GM21717 (cell line): ENCODE data around the gene SFXN5.

ENCODE experiments used
- ATAC-seq: cut with Tn5 transposase; IDR thresholded peaks from one replicate; pipeline ENCODE4 v1.9.1; 2021; ENCODE audit warnings: mild to moderate bottlenecking, moderate library complexity; ENCODE audit not compliant: unreplicated experiment

Gene SFXN5

DNA sequence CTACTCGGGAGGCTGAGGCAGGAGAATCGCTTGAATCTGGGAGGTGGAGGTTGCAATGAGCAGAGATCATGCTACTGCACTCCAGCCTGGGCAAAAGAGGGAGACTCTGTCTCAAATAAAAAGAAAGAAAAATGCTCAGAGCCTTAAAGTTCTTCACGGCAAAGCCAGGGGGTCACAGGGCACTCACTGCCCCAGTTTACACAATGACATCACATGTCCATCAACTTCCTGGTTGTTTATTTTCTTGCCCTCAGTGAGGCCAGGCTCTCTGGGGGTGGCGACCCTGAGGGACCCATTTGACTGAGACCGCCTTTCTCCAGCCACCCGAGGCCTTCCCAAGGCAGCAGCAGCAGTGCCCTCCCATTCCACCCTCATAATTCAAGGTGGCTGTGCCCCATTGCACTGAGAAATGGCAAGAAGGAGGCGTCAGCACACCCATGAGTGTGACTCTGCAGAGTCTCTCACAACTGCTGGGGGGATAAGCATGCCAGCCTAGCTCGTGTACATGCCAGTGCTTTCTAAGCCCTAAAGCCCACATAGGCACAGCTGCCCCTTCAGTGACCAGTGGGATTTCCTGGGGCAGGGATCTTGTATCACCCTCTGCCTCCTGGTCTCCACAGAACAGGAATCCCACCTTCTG, 50.0 kb downstream of the SFXN5 start:
- ATAC-seq: no peak

DNA sequence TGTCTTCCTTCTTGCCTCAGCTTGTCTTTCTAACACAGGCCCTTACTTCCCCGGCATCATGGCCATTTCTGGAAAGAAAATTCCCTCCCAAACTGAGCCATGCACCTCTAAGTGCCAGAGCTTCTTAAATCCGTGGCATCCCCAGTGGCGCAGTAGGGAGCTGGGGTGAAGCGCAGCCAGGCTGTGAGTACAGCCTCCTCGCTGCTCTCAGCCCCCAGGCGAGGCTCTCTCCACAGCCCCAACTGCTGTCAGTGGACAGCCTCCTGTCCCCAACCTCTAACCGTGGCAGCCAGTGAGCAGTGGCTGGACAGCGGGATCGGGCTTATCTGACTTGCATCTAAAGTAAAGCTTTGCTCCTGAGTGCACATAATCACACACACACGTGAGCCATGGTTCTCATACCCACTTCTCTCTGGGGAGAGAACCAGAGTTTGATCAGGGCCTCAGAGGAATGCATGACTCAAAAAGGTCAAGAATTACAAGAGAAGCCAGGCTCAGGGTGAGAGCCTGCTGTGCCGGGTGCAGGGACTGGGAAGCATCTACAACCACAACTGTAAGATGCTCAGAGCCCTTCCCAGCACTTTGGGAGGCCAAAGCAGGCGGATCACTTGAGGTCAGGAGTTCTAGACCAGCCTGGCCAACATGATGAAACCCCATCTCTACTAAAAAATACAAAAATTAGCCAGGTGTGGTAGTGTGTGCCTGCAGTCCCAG, 50.7 kb downstream of the SFXN5 start:
- no peak for ATAC-seq

DNA sequence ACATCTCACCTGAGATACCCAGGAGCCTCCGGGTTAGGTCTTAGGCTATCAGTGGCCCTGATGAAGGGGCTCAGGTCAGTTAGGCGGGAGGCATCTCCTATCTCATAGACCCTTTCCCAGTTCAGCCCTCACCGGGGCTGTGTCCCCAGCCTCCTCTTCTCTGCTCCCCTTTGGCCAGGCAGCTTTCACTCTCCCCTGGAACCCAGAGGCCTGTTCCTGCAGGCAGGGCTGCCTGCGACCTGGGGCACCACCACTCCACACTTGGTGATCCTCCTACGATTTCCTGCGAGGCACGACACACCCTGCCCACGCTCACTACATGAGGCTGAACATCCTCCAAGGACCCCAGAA, 51.2 kb downstream of the SFXN5 start:
- ATAC-seq: no peak

DNA sequence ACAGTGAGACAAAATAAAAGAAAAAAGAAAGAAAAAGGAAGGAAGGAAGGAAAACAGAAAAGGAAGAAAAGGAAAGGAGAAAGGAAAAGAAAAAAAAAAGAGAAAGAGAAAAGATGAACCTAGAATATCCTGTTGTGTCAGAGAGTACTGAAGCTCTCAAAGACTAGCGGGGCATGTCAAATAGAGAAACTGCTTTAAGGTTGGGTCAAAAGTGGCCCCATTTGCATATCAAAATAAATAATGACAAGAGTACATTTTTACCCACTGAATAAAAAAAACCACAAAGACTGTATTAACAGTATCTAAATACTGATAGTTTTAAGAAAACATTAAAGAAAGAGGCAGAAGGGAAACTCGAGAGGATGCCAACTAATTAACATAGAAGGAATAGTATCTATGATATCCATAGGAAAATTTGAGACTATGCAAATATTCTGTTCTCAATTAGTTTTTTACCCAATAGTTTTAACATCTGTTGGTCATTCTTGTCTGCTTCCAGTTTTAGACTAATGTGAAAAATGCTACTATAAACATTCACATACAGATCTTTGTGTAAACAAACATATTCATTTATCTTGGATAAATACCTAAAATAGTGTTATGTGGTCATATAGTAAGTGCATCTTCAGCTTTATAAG, 53.2 kb downstream of the SFXN5 start:
- no peak for ATAC-seq

DNA sequence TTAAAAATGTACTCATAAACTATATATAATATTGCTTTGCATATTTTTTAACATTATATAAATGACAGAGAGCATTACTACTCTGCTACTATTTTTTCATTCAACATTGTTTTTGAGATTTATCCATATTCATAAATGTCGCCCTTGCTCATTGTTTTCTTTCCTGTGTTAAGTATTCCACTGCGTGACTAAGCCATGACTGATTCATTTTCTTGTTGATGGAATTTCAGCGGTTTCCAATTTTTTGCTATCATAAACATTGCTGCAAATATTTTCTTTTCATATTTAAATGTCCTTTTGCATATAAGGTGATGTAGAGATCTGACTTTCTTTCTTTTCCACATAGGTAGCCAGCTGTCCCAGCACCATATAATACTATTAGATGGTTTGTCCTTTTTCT, 57.6 kb downstream of the SFXN5 start:
- ATAC-seq: no peak

DNA sequence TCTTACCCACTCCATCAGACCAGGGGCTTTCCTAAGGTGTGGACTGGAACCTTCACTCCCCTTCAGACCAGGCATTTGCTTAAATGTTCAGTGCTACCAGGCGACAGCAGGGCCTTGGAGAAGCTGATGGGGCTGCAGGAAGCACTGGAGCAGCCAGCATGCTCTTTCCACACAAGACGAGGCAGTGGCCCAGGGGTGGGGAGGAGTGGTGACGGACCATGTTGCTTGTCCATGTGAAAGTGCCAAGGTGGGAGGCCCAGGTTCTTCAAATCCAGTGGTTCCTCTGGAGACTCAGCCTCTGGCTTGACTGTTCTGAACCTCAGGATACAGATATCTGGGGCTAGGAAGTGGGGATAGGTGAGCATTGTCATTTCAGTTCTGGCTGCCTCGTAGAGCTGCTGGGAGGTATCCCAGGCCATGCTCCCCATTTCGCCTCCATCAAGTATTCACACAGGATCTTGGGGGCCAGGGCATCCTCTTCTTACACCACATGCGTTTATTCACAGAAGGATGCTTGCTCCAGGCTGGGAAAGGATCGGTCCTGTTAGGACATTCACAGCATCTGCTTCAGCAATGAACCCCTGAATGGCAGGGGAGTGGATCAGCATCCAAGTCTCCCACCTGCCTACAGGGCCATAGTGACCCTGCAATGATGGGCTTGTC, 62.2 kb downstream of the SFXN5 start:
- ATAC-seq: no peak

DNA sequence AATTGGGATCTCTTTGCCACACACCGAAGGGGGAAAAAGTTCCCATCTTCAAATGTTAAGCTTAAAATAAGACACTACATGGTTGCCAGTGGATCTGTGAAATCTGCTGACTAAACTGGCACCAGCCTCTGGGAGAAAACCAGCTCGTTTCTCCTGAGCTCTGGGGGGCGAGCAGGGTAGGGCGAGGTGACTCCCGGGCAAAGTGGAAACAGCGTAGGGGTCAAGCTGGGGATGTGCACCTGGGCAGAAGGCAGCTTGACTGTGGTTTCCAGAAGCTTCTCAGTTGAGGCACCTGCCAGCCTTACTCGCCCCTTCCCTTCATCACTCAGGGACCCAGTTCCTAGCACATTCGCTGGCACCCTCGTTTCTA, 62.8 kb downstream of the SFXN5 start:
- no peak for ATAC-seq

DNA sequence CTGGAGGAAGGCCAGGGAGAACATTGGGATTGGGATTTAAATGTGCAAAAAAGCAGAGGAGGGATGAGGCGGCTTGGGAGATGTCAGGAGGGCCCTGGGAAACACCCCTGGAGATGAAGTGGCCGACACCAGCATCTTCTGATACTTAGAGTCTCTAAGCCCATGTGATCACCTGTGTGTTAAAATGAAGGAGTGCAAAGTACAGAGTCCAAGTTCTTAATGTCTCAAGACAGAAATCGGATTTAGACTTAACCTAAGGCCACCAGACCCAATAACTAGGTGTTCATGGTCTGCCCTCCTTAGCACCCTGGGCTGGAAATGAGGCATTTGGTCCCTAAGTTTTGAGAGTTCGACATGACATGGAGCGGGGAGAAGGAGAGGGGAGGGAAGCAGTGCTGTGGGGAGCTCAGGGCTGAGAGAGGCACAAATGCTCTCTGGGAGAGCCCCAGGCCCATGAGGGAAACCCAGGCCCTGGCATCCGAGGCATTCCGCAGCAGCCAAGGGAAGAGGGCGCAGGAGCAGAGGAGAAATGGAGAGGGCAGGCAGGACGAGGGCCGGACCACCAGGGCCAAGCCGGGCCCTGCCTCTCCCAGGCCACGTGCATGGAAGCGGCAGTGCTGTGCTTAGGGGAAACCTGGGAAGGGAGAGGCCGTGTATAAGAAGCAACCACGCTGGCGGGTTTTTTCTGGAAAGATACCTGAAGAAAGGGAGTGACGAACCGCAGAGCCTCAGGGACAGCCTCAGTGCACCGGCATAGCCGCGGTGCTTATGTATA, 63.3 kb downstream of the SFXN5 start:
- ATAC-seq: no peak

DNA sequence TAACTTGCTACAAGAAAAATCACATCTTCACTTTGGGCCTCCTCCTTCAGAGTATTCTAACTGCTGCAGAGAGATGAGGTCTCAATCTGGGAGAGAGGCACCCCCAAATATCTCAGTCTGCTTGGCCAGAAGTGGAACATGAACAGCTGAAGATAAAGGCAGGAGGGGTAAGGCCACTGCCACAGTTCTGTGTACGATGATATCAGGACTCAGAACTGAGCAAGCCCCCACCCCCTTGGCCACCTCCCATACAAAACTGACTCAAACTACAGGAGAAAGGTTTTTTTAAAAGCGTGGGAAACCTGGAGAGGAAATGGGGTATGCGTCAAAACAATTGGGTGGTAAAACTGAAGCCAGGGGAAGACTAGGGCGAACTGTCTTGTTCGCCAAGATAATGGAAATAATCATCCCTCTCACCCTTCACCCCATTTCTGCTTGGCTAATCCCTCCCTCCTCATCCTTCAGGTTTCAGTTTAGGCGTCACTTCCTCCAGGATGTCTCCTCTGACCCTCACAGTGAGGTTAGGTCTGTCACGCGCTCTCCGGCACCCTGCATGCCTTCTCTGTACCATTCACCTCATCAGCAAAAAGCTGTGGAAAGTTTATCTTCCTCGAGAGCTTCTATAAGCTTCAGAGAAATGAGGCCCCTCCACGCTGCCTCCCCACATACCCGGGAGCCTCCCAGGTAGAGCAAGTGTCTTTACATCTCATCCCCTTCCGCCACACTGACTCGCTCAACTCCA, 64.4 kb downstream of the SFXN5 start:
- no peak for ATAC-seq

DNA sequence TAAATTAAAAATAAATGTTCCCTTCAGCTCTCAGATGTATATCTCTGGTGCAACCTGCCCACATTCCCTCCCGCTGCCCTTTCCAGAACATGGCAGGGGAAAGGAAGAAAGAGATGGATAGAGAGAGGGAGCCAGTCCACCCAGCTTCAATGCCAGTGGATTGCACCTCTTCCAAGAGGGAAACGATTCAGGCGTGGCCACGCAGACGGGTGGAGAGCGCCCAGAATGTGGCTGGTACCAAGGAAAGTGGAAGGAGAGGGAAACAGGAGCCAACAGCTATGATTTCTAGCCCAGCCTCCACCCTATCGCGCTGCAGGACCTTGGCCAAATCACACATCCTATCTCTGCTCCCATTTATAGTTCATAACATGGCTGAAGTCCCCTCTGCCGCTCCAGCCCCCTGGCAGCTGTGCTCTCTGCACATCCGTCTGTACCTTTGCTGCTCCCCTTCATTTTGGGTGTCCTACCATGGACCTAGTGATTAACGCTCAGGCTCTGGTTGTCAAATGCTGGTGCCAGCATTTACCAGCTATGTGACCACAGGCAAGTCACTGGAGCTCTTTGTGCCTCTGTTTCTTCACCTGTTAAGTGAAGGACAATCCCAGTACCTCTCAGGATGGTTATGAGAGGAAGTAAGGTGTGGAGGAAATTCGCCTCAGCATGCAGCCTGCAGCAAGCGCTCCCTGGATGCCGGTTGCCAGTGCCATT, 66.5 kb downstream of the SFXN5 start:
- no peak for ATAC-seq

DNA sequence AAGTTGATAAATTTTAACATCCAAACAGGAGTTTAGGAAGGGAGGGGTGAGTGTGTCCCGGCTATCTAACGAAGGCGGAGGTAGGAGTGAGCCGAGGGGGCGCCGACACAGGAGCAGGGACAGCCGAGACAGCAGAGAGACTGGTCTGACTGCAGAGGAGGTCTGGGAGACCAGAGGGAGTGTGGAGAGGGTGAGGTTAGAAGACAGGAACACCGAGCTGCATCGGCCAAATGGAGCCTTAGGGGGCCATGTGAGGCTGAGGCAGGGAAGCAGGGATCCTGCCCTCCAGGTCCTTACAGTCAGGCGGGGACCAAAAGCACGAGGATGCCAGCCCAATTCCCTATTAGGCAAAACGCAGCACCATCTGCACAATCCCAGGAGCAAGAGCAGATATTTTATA, 67.0 kb downstream of the SFXN5 start:
- no peak for ATAC-seq

DNA sequence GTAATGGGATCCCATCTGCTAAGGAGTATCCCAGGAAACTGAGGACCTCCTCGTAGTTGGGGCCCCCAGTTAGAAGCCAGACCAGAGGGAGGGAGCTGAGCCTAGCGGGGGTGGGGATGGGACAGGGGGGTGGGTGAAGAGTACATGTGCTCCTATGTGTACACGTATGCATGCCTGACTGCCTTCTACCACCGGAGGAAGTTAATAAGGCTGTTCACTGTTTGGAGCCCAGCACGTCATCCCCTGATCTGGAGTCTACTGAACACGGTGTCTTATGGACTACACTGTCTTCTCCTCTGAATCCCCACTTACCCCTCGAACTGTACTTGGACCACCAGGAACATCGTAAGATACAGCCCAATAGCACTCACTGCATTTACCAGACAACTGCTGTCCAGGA, 68.5 kb downstream of the SFXN5 start:
- ATAC-seq: no peak

DNA sequence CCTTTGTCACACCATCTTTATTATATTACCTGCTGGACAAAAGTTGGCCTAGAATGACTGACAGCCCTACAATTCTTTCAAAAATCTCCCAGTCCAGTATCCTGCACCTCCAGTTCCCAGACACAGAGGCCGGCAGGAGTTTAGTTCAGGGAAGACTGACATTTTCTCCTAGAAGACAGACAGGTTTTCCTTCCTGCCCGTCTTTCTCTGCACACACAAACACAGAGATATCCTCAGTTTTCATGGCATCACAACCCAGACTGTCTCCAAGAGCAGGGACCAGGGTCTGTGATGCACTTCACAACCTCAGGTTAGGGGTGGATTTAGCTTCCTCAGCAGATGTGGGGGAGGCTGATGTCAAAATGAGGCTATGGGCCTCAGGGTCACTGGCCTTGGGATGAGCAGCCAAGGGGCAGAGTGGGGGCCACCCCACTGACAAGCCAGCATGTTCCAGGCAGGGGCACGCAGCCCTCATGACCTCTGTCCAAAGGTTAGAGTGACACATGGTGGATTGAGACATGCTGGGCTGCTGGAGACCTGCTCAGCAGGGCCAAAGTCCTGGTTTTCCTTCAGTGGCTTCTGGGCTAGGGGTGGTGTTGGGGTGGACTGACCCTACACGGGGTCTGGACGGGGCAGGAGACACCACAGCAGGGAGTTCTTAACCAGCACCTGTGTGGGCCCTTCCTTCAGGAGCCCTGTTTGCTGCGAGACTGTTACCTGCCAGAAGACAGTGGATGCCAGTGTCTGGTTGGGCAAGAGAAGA, 70.5 kb downstream of the SFXN5 start:
- no peak for ATAC-seq

DNA sequence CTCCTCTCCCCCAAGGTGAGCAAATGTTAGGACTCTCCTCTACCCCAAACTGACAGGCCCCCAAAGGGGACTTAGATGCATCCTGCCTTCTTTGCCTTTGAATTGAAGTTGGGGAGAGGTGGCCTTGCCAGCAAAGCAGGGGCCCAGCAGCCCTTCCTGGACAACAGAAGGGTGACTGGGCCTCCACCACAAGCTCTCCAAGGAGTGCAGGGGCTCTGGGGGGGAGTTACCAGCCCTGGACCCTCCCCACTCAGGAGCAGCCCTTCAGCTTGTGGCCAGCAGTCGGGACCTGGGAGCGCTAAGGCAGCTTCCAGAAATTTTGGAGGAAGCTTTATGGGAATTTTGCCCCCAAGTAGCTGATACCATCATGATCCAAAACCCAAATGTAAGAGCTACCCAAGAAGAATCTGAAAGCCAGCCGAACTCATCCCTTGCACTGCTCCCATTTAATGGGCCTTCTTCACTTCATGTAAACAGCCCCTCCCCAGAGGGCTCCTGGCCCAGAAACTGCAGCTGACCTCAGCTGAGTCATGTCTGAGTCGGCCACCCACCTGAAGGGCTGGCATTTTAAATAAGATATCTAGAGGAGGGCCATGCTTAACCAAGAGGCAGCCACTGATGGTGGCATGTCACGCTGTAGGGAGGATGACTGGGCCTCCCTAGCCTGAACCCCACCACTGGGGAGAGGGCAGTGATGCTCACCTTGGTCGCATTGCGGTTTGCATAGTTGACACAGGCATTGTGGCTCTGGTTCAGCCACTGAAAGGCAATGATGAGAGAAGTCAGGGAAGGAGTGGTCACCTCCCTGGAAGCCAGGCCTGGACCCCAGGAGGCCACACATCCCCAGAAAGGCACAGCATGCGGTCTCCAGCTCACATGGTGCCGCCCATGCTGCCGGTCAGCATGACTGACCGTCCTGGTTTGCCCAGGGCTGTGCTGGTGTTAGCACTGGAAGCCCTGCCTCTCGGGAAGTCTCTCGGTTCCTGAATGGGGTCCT, 71.5 kb downstream of the SFXN5 start:
- no peak for ATAC-seq

DNA sequence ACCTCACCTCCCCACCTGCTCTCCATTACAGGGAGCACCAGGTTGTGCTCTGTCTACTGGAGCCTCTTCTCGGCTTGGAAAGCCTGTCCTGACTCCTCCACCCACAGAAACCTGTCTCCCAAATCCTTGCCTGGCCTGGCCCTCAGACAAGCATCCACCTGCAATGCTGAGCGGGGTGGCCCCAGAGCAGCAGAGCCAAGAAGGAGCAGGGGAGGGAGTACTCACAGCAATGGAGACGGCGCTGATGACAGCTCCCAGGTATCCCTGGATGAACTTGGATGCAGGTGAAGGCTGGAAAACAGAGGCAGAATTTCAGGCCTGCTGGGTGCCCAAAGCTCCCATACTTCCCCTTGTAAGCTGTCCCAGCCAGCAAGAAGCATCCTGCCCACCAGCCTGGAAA, 72.8 kb downstream of the SFXN5 start:
- ATAC-seq: no peak

DNA sequence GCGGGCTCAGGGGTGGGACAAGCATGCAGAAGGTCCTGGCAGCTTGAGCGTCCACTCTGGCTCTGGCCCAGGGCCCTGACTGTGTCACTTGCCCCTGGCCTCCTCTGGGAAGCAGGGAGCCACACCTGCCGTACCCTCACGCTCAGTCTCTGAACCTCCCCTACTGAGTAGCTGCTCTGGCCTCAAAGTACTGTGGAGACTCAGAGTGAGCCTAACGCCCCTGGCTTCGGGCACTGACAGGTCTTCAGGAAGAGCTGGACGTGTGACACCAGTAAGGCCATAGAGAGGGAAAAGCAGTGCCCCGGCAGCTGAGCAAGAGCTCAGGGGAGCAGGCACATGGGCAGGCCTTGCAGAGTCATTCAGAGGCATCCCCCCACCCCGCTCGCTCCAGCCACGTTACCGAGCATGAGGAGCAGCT, 73.3 kb downstream of the SFXN5 start:
- no peak for ATAC-seq

DNA sequence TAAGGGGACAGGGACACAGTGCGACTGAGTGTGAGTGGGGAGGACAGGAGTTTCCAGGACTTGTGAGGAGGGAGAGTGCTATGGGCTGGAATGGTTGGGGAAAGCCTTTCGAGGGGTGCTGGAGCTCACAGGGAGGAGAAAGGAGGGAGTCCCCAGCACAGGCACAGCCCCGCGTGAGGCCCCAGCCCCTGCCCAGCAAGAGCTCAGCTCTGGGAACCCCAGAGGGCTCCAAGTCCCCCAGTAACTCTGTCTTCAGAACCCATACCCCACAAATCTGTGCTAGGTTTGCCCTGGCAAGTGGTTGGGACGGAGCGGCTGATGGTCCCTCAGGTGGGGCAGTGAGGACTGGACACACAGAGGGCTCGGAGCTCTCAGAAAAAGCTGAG, 75.4 kb downstream of the SFXN5 start:
- ATAC-seq: no peak
